Measurements from ENCODE around the gene C14orf132. TPM values are rescaled to one million over a fixed set of nuclear protein-coding genes. Genes with fewer than 3 reads are reported as not detected.

C14orf132 gene
- total and polyA plus RNA-seq, 9 of the 15 experiments (the other 6 are each of a cell fraction or from before 2014, with no cell fraction given) = not detected

GRCh38 chr14:96109596-96110355 is 70.6 kb downstream of the C14orf132 start:
- no peaks in the 10 kb centered on the region for H3K9me3 ChIP-seq (replicated peaks; ENCODE audit: control insufficient read depth, insufficient read depth, low read depth, low read length)
- intact Hi-C loops (cut with micrococcal nuclease) = no loop called here
- H3K4me3 ChIP-seq = no peak overlapping the region
- H3K27ac ChIP-seq (ENCODE audit: extremely low read depth, low read depth, low read length) = no peak overlapping the region
- no peak overlapping the region for H3K9ac ChIP-seq (ENCODE audit: insufficient read depth in 1 of 2, low read depth in 2 of 2, low read length in 2 of 2)
- H2AFZ ChIP-seq (ENCODE audit: low read depth, low read length) = no peak overlapping the region
- in situ Hi-C loops (cut with MboI) = loop anchor here (10.0 kb wide), 2 partner anchors 155 to 335 kb away; no protein-coding TSS in a partner anchor
- H3K36me3 ChIP-seq (ENCODE audit: control insufficient read depth, insufficient read depth, low read length) = no peaks in the 10 kb centered on the region
- H4K20me1 ChIP-seq (replicated peaks; ENCODE audit: control insufficient read depth, insufficient read depth, low read length) = no peaks in the 10 kb centered on the region
- FAIRE-seq = no peak
- no TSS peak for BruUV-seq (replicated peaks)
- H3K4me1 ChIP-seq (replicated peaks in 1 of 2; ENCODE audit: control insufficient read depth in 2 of 2, insufficient read depth in 2 of 2, low read length in 2 of 2) = no peaks in the 10 kb centered on the region
- no peak for ATAC-seq
- no peaks in the 10 kb centered on the region for H3K9me1 ChIP-seq (ENCODE audit: control insufficient read depth, insufficient read depth, low read length)
- no peak overlapping the region for H3K4me2 ChIP-seq (ENCODE audit: insufficient read depth, low read length)
- DNase-seq (ENCODE audit: extremely low read depth in 1 of 4, low spot score in 3 of 4) = no peak
- H3K79me2 ChIP-seq (ENCODE audit: control insufficient read depth, insufficient read depth, low read length) = no peaks in the 10 kb centered on the region
- ChIA-PET POLR2A (interaction anchor here (0.6 kb wide), 1 partner anchor 30 kb away, joined by 3 read pairs; no protein-coding TSS in a partner anchor), CTCF (ENCODE audit: low intra/inter-chr PET ratio) (no interaction called here)
- H3K27me3 ChIP-seq (ENCODE audit: control insufficient read depth in 2 of 2, insufficient read depth in 2 of 2, low read length in 2 of 2) = peaks cover 0 to 7% of the 10 kb centered on the region in 2 experiments; a peak in 2 of 5 replicates
- 0% methylated on average over 8 of the region's 8 CpGs for WGBS (ENCODE audit: insufficient coverage, low coverage, missing lambda C conversion rate)
- TF ChIP-seq CBX3 (IDR thresholded peaks at IDR 0.05; ENCODE audit: borderline replicate concordance in 1 of 2, low read length in 2 of 2) (no peak), BRF1 (IDR thresholded peaks at IDR 0.05; ENCODE audit: borderline replicate concordance, extremely low read depth, insufficient read length) (no peak), FOXA3 (CRISPR knock-in tag; conservative IDR thresholded peaks at IDR 0.05 in 1 of 2, IDR thresholded peaks at IDR 0.05 in 1 of 2) (no peak), ZNF23 (CRISPR knock-in tag; IDR thresholded peaks at IDR 0.05) (no peak), IRF9 (tag; IDR thresholded peaks at IDR 0.05) (no peak), ZNF316 (IDR thresholded peaks at IDR 0.05) (no peak), MTA1 (IDR thresholded peaks at IDR 0.05; ENCODE audit: borderline replicate concordance) (no peak), ZNF41 (CRISPR knock-in tag; conservative IDR thresholded peaks at IDR 0.05) (no peak)
- TF ChIP-seq, protein P1, sequence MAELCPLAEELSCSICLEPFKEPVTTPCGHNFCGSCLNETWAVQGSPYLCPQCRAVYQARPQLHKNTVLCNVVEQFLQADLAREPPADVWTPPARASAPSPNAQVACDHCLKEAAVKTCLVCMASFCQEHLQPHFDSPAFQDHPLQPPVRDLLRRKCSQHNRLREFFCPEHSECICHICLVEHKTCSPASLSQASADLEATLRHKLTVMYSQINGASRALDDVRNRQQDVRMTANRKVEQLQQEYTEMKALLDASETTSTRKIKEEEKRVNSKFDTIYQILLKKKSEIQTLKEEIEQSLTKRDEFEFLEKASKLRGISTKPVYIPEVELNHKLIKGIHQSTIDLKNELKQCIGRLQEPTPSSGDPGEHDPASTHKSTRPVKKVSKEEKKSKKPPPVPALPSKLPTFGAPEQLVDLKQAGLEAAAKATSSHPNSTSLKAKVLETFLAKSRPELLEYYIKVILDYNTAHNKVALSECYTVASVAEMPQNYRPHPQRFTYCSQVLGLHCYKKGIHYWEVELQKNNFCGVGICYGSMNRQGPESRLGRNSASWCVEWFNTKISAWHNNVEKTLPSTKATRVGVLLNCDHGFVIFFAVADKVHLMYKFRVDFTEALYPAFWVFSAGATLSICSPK (IDR thresholded peaks at IDR 0.05; ENCODE audit: borderline replicate concordance) = no peak
- TF ChIP-seq, protein P2, sequence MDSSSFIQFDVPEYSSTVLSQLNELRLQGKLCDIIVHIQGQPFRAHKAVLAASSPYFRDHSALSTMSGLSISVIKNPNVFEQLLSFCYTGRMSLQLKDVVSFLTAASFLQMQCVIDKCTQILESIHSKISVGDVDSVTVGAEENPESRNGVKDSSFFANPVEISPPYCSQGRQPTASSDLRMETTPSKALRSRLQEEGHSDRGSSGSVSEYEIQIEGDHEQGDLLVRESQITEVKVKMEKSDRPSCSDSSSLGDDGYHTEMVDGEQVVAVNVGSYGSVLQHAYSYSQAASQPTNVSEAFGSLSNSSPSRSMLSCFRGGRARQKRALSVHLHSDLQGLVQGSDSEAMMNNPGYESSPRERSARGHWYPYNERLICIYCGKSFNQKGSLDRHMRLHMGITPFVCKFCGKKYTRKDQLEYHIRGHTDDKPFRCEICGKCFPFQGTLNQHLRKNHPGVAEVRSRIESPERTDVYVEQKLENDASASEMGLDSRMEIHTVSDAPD (CRISPR knock-in tag; IDR thresholded peaks at IDR 0.05) = no peak
- TF ChIP-seq, protein P3, sequence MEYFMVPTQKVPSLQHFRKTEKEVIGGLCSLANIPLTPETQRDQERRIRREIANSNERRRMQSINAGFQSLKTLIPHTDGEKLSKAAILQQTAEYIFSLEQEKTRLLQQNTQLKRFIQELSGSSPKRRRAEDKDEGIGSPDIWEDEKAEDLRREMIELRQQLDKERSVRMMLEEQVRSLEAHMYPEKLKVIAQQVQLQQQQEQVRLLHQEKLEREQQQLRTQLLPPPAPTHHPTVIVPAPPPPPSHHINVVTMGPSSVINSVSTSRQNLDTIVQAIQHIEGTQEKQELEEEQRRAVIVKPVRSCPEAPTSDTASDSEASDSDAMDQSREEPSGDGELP (CRISPR knock-in tag; IDR thresholded peaks at IDR 0.05; ENCODE audit: borderline replicate concordance) = no peak
- TF ChIP-seq, protein P4, sequence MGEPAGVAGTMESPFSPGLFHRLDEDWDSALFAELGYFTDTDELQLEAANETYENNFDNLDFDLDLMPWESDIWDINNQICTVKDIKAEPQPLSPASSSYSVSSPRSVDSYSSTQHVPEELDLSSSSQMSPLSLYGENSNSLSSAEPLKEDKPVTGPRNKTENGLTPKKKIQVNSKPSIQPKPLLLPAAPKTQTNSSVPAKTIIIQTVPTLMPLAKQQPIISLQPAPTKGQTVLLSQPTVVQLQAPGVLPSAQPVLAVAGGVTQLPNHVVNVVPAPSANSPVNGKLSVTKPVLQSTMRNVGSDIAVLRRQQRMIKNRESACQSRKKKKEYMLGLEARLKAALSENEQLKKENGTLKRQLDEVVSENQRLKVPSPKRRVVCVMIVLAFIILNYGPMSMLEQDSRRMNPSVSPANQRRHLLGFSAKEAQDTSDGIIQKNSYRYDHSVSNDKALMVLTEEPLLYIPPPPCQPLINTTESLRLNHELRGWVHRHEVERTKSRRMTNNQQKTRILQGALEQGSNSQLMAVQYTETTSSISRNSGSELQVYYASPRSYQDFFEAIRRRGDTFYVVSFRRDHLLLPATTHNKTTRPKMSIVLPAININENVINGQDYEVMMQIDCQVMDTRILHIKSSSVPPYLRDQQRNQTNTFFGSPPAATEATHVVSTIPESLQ (CRISPR knock-in tag; IDR thresholded peaks at IDR 0.05) = no peak
